Measurements from ENCODE around the gene VPS8.
"Not testable (repeated sequence)": the region's sequence is repeated elsewhere in the genome, so short reads cannot be mapped to it uniquely, and the experiment has no call there.

VPS8 gene

DNA sequence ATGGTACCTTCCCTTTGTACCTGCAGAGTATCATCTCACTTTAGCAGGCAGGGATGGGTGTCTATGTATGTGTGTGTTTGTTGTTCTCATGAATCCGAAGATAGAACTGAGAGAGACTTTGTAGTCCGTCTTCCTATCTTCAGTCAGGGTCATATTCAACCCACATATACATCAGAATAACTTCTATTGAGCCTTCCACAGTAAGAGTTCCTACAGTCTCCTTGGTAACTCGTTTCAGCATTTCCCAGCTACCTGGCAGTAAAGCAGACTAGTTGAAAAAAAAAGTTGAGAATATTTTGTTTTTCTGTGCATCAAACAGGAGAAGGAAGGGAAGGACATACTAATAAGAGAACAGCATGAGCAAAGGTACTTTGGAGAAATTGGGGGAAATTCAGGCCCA lies 106.8 kb downstream of the VPS8 start:
- no peak for DNase-seq (ENCODE audit: low read depth)

DNA sequence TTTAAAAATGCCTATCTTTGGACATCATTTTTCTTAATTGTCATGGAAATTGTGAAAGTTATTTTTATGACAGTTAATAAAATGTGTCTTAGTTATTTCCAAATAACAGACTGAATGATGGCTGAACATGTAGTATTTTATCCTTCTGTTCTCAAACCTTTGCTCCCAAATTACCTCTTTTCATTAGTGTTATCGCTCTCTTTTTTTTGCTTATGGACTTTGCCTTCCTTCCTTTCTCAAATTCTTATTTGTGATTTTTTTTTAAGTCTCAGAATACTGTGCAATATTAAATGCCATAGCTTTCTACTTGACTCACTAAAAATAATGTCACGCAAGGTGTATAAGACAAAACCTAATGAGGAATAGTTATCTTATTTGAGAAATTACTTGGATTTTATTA lies 107.7 kb downstream of the VPS8 start:
- DNase-seq (ENCODE audit: low read depth): no peak

DNA sequence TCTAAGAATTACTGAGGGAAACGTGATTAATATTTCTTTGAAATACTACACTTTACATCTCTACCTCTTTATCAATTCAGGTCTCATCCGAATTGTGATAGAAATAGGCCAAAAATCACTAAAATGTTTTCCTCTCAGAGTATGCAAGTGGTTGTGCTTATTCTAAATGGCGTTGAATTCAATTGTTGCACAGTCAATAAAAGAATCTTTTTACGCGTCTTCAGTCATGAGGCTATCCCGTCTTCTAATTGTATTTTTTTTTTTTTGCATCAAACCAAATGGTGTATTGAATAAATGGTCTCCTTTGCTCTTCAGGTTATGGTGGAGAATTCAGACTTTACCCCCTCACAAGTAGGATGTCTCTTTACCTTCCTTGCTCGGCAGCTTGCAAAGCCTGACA lies 112.6 kb downstream of the VPS8 start:
- DNase-seq (ENCODE audit: low read depth): no peak

DNA sequence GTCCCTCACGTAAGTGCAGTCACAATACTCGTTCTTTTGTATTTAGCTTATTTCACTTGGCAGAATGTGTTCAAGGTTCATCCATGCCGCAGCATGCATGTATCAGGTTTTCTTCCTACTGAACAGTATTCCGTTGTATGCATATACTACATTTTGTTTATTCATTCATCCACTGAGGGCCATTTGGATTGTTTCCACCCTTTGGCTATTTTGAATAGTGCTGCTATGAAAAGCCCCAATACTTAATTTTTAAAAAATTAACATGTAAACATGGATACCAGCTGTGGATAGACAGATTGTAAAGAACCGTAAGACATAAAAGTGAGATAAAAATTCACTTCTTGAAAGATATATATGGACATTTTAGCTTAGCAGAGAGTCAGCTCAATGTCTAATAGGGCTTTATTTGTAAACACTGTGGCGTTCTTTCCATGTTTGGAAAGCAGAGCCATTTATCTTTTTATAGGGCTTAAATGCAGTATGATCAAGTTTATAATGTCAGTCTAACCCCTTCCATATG lies 115.9 kb downstream of the VPS8 start:
- no peak for DNase-seq (ENCODE audit: low read depth)

DNA sequence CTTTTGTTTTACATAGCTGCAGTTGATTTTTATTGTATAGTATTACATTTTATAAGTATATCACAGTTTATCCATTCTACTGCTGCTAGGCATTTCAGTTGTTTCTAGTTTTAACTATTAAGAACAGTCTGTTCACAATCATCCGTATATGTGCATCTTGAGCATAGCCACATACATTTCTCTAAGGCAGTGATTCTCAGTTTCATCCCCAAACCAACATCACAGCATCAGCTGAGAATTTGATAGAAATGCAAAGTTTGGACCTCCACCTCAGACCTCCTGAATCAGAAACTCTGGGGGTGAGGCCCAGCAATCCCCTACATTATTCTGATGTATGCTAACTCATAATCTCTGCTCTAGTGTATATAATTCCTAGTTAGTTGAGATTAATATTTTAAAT lies 120.8 kb downstream of the VPS8 start:
- DNase-seq (ENCODE audit: low read depth): no peak

DNA sequence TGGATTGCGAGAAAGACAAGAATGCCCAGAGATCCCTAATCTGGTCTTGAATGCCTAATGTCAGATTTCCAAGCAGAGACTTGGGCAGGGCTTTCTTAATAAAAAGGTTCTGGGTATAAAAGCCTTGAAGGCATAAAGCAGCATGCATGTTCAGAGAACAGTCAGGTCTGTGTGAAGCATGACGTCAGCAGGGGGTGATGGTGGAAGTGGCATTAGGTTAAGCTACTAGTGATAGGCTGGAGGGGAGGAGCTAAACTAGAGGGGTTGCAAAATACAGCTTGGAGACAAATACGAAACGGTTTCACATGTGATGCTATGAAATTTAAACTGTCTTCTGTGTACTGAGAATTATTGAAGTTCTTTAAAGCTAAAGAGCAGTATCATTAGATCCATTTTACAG lies 125.6 kb downstream of the VPS8 start:
- no peak for DNase-seq (ENCODE audit: low read depth)

DNA sequence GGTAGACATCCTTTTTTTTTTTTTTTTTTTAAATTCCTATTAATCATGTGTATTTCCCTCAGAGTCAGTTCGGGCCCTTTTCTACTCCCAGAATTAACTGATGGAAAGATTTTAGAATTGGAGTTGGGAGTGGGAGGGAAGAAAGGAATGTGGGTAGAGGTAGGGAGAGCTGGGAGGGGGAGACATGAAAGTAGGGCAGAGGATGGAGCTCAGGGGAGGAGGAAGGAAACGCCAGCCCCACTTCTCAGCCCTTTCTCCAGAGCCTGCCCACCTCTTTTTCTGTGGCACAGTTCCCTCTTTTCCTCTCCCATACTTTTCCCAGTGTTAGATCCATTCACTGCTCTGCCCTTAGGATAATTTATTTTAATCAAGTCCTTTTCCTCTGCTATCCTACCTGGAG lies 129.4 kb downstream of the VPS8 start:
- no peak for DNase-seq (ENCODE audit: low read depth)

DNA sequence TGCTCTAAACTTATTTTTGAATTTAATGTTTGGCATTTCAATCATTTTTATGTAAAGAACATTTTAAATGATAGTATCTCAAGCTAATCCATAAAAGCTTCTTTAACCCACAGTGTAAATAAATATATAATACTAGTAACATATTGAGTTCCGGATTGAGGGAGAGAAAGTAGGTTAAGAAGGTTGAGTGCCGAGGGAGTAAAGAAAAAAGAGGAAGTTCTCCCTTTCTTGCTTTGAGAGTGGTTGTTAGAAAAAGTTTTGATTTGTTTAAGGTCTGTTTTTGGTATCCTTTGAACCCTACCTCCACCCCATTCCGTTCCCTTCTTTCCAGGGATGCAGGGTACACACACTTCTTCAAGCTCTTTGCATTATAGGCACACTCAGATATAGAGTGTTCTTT lies 130.8 kb downstream of the VPS8 start:
- DNase-seq (ENCODE audit: low read depth): no peak

DNA sequence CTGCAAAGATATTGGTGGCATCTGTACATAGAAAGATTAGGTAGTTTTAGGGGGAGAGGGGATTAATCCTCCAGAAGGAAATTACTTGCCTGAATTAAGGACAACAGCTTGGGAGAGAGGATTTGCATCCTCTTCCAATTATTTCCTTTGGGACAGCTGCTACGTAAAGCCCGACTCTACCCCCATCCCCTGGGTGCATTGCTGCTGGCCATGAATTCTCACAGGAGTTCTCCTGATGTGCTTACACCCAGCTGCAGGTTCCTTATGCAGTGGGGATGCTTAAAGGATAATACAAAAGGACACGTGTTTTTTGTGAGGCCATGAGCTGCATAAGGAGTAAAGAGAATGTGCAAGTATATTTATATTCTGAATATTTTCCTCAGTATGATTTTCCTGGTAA lies 132.3 kb downstream of the VPS8 start:
- DNase-seq (ENCODE audit: low read depth): no peak

DNA sequence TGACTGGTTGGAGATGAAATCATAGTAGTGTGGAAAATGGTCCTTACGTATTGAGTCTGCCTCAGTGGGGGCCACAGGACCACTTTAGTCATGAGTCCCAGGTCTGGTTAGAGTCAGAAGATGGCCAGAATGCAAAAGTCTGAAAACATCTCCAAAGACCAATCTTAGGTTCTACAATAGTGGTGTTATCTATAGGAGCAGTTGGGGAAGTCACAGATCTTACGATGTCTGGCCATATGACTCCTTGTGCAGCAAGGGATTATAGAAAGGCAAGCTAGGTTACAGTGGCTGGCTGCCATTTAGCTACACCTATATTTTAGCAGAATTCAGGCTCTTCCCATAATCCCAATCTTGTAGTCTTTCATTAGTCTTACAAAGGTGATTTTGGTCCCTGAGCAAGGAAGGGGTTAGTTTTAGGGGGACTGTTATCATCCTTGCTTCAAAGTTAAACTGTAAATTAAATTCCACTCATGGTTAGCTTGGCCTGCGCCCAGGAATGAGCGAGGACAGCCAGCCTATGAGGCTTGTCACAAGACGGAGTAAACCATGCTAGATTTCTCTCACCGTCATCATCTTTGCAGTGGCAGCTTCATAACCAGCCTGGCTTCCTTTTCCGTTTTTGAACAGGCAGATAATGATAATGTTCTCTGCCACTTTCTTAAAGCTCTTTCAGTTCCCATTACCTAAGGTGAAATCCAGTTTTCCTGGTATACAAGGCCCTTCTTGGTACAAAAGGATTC lies 134.1 kb downstream of the VPS8 start:
- DNase-seq (ENCODE audit: low read depth): no peak

DNA sequence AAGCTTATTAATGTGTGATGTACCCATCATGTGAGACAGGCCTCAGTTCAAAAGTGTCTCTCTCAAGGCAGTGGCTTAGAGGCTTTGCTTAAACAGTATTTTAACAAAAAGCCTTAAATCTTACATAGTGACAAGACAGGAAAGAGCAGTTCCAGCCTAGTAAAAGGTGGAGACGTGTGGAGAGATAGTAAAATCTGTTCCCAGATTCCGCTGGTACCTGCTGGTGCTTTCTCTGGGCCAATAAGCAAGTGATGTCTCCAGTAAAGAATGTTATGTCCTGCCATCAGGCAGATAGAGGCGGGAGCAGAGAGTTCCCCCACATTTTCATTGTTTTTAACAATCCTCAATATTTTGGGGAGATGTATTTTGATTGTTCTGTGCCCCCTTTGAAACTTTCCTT lies 135.0 kb downstream of the VPS8 start:
- no peak for DNase-seq (ENCODE audit: low read depth)

DNA sequence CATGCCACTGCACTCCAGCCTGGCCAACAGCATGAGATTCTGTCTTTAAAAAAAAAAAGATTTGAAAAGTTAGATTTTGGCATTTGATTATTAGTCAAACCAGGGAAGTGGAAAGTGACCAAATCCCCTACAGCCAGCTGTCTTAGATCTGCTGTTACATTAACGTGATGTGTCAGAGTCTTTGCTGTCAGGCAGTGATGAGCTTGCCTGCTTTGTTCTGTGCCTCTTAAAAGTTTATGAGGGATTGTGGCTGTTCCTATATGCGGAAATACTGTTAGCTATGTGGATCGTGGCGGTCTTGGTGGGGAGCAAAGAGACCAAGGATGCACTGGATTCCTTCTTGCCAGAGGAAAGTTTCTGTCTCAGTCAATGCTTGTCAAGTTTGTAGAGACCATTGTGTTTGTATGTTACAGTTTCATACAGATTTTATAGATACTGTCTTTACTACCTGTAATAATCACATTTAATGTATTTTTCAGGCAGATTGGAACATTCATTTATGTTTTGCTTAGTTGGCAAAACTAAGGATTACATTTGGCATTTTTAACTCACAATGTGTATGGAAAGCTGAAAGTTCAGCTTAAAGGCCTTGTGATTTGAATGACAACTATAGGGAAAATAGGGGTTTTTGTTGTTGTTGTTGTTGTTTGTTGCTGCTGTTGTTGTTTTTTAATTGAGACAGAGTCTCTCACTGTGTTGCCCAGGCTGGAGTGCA lies 137.4 kb downstream of the VPS8 start:
- DNase-seq (ENCODE audit: low read depth): no peak

DNA sequence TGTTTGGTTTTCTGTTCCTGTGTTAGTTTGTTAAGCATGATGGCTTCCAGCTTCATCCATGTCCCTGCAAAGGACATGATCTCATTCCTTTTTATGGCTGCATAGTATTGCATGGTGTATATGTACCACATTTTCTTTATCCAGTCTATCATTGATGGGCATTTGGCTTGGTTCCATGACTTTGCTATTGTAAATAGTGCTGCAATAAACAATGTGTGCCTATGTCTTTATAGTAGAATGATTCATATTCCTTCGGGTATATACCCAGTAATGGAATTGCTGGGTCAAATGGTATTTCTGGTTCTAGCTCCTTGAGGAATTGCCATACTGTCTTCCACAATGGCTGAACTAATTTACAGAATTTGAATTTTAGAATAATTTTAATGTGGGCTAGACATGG lies 138.8 kb downstream of the VPS8 start:
- not testable (repeated sequence) for DNase-seq (ENCODE audit: low read depth)

DNA sequence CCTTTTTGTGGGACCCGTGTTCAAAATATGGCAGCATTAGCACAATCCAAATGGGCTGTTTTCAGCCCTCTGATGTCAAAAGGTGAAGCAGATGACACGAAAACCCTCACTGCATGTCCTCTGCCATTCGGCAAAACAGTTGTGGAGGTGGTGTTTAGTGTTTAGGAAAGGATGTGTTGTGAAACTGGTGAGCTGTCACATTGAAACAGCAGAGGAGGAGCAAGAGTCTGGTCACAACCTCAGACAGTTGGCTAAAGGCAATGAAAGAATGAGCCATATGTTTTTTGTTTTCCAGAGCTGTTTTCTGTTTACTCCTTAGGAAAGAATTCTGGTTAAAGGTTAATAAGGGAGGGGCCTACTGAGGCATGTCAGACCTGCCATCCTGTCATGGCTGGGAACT lies 140.7 kb downstream of the VPS8 start:
- no peak for DNase-seq (ENCODE audit: low read depth)

DNA sequence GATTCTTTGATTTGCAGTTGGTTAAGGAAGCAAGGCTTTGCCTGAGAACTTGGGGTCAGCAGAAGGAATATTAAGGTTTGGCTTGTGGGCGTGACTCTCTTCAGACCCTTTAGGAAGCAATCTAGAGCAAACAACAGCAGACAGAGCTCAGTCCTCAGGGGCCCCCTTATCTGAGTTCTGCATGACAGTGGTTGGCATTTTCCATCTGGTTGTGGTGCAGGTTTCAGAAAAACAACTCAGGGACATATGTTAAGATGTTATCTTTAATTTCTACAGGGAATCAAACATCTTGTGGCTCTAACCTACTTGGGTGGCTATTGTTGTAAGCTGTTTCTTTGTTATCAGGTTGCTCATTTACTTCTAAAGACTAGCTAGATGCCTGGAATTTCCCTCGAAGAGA lies 141.4 kb downstream of the VPS8 start:
- no peak for DNase-seq (ENCODE audit: low read depth)

DNA sequence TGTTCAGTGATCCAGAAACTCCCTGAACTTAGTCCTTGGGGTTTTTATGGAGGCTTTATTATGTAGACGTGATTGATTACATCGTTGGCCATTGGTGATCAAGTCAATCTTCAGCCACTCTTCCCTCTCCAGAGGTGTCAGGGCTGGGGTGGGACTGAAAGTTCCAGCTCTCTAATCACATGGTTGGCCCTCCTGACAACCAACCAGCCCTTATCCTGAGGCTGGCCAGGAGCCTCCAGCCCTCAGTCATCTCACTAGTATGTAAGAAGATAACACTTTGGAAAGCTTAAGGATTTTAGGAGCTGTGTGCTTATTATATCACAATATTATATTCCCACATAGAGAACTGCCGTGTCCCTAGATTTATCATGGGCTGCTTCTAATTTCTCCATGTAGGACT lies 142.3 kb downstream of the VPS8 start:
- DNase-seq (ENCODE audit: low read depth): no peak

DNA sequence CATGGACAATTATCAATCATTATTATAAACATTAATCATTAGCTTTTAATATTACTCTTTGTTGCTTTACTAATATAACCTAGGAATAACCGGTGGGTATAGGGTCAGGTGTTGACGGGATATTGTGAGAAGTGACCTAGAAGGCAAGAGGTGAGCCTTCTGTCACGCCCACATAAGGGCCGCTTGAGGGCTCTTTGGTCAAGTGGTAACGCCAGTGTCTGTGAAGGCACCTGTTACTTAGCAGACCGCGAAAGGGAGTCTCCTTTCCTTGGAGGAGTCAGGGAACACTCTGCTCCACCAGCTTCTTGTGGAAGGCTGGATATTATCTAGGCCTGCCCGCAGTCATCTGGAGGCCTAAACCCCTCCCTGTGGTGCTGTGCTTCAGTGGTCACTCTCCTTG lies 142.9 kb downstream of the VPS8 start:
- DNase-seq (ENCODE audit: low read depth): not testable (repeated sequence)

DNA sequence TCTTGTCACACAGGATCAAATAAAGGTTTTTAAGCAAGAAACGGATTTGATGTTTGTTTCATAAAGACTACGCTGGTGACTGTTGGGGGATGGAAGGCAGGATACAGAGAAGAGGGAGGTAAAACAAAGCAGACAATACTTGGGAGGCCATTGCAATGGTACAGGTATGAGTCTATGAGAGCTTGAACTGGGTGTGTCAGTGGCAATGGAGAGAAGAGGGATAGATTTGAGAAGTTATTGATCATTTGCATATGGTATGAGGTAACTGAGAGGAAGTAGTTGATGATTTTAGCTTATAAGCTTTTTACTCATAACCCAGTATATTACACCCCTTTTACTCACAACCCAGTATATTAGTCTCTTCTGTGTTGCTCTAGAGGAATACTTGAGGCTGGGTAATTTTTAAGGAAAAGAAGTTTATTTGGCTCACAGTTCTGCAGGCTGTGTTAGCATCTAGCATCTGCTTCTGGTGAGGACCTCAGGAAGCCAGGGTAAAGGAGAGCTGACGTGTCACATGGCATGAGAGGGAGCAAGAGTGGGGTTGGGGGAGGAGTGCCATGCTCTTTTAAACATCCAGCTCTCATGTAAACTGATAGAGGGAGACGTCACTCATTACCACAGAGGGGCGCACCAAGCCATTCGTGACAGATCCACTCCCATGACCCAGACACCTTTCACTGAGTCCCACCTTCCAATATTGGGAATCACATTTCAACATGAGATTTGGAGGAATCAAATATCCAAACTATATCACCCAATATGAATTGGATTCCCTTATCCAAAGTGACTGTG lies 153.9 kb downstream of the VPS8 start:
- no peak for DNase-seq (ENCODE audit: low read depth)

DNA sequence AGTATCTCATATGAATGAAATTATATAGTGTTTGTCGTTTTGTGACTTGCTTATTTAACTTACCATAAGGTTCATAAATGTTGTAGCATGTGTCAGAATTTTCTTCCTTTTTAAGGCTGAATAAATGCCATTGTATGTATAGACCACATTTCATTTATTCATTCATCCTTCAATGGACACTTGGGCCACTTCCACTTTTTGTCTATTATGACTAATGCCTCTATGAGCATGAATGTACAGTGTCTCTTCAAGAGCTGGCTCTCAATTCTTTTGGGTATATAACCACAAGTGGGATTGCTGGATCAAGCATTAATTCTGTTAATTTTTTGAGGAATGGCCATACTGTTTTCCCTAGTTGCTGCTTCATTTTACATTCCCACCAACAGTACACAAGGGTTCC lies 156.1 kb downstream of the VPS8 start:
- DNase-seq (ENCODE audit: low read depth): no peak

DNA sequence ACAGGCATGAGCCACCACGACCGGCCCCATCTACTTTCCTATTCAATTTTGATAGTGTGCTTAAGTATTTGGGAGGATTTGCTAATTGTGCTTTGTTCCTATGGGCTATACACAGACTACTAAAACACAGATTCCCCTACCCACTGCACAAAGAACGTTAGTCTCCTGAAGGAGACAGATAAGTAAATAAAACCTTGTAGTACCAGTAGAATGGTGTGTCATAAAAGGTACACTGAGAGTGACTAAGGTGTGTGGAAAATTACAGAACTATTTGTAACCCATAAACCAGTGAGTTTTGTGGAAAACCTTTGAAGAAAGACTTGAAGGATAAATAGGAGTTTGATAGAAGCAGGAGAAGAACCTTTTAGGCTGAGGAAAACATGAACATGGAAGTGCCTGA lies 158.2 kb downstream of the VPS8 start:
- DNase-seq (ENCODE audit: low read depth): no peak

DNA sequence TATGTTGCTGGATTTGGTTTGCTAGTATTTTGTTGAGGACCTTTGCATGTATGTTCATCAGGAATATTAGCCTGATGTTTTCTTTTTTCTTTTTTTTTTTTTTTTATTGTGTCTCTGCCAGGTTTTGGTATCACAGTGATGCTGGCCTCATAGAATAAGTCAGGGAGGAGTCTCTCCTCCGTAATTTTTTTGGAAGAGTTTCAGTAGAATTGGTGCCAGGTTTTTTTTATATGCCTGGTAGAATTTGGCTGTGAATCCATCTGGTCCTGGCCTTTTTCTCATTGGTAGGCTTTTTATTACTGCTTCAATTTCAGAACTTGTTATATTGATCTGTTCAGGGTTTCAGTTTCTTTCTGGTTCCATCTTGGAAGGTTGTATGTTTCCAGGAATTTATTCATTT lies 165.8 kb downstream of the VPS8 start:
- DNase-seq (ENCODE audit: low read depth): no peak

DNA sequence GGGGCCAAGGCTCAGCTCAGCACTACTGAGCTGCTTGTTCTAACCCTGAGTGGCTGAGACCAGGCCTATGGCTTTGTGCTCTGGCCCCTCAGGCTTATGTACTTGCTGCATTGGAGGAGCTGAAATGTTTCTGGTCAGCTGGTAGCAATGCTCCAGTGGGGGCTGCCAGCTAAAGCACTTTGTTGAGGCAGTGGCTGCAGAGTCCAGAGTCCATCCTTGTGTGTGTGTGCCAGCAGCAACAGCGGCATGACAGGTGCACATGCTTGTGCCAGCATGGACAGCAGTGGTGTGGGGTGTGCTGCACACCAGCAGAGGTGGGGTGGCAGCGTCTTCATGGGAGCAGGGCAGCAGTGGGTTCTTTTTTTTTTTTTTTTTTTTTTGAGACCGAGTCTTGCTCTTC lies 169.1 kb downstream of the VPS8 start:
- DNase-seq (ENCODE audit: low read depth): no peak

DNA sequence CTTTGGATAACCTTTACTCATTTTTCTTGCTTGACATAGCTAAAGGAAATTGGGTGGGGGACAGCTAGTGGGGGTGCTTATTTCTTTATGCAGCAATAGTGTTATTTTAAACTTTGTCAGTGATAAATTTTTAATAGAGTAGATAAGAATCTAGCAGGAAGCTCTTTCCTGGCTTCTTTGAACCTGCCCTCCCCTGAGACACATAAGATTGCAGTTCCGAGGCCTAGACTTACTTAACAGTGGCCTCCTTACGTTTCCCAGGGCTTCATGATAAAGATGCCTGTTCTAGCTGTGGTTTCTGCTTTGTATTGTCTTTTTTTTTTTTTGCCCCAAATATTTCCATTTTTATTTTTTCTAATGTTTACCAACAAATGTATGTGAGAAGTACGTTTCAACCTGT lies 170.1 kb downstream of the VPS8 start:
- no peak for DNase-seq (ENCODE audit: low read depth)
